GM18502 (cell line): ENCODE data around the gene DOCK2.
"Not testable (repeated sequence)": the region's sequence is repeated elsewhere in the genome, so short reads cannot be mapped to it uniquely, and the experiment has no call there.

ENCODE experiments used
- ATAC-seq: cut with Tn5 transposase; IDR thresholded peaks from one replicate; pipeline ENCODE4 v1.9.1; 2021; ENCODE audit warnings: mild to moderate bottlenecking; ENCODE audit not compliant: unreplicated experiment, poor library complexity

The DOCK2 gene

GRCh38 chr5:169746147-169746694, 109.1 kb downstream of the DOCK2 start:
- no peak for ATAC-seq

DNA sequence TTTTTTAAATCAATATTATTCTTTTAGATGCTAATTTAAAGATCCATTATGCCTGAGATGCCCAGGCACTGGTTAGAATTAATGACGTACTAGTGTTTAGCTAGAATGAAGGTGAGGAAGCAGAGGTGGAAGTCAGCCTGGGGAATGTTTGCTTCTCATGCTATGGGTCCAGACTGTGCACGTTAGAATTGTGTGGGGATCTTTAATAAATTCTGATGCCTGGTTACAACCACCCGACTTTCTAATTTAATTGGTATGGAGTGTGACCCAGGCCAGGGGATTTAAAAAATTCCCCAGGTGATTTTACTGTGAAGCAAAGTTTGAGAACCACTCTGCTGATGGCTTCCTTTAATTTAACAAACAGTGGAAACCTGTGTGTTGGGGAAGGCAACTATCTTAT, 111.1 kb downstream of the DOCK2 start:
- no peak for ATAC-seq

- no peak for ATAC-seq
These were observed 112.2 kb downstream of the DOCK2 start for GRCh38 chr5:169749295-169749694.

DNA sequence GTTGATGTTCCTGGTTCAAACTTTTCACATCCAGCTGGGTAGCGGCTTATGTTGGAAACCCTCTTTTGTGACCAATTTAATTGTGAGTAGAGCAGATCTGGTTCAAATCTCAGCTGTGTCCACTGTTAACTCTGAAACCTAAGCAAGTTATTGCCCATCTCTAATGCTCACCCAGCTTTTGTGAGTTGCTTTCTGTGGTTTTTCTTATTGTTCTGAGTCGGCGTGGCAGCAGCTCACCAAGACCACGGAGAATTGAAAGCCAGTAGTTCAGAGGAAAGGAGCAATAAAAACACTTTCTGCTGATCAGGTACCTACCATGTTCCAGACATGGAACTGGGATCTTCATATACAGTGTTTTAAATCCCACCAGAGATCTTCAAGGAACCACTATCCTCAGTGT, 114.4 kb downstream of the DOCK2 start:
- no peak for ATAC-seq

DNA sequence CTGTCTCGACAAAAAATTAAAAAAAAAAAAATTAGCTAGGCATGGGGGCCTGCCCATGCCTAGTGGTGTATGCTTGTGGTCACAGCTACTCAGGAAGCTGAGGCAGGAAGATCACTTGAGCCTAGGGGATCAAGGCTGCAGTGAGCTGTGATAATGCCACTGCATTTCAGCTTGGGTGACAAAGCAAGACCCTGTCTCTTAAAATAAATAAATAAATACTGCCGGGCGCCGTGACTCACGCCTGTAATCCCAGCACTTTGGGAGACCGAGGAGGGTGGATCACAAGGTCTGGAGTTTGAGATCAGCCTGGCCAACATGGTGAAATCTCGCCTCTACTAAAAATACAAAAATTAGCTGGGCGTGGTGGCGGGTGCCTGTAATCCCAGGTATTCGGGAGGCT, 115.5 kb downstream of the DOCK2 start:
- not testable (repeated sequence) for ATAC-seq

DNA sequence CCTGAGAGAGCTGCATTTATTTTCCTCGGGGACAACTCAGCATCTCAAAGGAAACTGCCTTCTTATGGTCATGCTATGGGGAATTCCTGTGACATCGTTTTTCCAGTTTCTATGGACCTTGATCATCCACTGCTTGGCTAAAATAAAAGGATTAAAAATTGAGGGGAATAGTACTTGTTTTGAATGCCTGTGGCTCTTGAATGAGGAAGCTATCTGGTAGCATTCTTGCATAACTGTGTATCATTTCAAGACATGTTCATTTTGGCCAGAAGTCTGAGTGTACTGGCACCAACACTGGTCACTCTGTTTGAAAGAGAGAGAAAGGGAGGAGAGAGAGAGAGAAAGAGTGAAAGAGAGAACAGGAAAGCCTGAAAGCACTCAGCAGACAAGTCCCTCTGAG, 116.7 kb downstream of the DOCK2 start:
- ATAC-seq = no peak

GRCh38 chr5:169754737-169755136, 117.7 kb downstream of the DOCK2 start:
- ATAC-seq = no peak

- no peak for ATAC-seq
These were observed 119.1 kb downstream of the DOCK2 start for GRCh38 chr5:169756071-169756765.

DNA sequence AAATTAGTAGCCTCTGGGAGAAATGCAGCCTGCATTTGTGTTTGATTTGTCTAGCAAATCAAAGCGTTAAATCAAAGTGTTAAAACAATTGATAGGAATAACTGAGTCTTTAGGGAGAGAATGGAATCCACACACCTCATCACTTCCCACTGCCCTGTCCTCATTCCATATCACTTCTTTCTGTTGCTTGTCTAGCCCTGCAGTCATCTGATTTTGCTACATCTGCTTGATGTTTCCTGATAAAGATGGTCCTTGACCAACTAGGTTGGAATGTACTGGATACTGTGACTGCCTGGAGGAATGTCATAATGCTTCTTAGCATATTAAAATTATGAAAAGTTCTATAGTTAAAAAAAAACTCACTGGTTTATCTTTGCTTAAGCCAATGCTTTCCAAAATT, 119.9 kb downstream of the DOCK2 start:
- ATAC-seq = no peak

- ATAC-seq = no peak
These were observed 121.8 kb downstream of the DOCK2 start for GRCh38 chr5:169758886-169759285.

DNA sequence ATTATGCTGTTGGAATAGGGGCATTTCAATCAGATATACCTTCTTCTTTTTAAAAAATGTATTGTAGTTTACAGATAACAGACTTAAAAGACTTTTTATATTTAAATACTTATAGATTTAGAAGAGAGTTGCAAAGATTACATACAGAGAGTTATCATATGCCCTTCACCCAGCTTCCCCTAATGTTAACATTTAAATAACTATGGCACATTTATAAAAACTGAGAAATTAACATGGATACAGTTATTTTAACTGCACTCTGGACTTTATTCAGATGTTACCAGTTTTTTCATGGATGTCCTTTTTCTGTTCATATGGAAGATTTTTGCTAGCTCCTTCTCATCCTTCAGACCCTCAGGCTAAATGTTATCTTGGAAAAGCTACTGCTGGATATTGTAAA, 123.2 kb downstream of the DOCK2 start:
- no peak for ATAC-seq

GRCh38 chr5:169762338-169763095, 125.4 kb downstream of the DOCK2 start:
- no peak for ATAC-seq

DNA sequence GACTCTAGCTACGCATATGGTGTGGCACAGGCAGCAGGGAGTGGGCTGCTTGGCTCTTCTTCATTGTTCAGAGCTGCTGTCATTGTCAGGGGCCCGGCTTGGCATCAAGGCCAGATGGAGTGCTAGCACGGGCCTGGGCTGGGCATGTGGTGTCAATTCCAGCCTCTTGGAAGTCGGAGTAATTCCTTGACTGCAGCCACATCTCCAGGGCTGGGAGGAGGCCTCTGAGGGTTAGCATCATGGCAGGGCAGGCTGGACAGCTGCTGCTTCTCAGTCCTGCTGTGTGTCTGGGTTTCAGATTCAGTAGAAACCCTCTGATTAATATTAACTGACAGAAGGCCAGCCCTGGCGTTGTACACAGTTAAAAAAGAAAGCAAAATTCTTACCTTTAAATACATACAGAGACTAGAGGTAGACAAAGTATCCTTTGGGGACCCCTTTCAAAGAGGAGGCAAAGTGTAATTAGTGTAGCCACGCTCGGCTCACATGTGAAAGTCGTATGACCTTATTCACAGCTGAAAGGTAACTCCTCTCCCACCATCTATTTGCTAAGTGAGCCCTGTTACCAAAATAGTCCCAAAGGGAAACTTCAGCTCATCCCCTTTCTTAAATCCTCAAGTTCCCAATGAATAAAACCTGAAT, 126.4 kb downstream of the DOCK2 start:
- ATAC-seq = no peak

DNA sequence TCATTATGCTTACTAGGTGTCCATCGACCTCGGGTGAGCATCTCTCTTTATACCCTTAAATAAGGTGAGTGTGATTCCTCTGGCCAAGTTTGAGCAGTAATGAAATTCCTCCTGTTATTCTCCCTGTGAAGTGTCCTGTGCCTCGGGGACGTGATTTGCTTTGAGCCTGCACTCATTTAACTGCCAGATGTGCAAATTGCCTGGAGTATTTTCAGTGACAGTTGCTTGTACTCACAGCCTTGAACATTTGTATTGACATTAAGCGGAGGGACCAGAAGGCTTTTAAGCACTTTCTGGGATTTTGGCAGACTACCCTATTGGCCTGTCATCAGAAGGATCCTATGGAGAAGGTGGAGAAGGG, 126.9 kb downstream of the DOCK2 start:
- no peak for ATAC-seq

- no peak for ATAC-seq
These were observed 128.3 kb downstream of the DOCK2 start for GRCh38 chr5:169765176-169765996.

DNA sequence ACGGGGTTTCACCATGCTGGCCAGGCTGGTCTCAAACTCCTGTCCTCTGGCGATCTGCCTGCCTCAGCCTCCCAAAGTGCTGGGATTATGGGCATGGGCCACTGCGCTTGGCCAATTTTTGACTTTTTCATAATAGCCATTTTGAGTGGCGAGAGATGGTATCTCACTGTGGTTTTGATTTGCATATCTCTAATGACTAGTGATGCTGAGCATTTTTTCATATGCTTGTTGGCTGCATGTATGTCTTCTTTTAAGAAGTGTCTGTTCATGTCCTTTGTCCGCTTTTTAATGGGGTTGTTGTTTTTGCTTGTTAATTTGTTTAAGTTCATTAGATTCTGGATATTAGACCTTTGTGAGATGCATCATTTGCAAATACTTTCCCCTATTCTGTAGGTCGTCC, 129.9 kb downstream of the DOCK2 start:
- ATAC-seq = peak; percentile 60

DNA sequence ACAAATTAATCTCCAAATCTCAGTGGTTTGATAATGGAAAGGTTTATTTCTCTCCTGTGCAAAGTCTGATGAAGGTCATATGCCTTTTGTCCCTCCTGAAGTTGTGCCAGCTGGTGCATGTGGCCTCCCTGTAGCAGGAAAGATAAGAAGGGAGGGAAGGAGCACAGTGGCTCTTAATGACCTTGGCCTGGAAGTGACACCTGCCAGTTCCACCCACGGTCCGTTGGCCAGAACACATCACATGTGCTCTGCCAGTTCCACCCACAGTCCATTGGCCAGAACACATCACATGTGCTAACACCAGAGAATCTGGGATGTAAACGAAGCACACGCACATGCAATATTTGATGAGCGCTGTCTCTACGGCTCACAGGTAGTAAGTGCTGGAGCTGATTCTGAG, 130.9 kb downstream of the DOCK2 start:
- ATAC-seq = no peak

- no peak for ATAC-seq
These were observed 131.3 kb downstream of the DOCK2 start for GRCh38 chr5:169768416-169768815.

DNA sequence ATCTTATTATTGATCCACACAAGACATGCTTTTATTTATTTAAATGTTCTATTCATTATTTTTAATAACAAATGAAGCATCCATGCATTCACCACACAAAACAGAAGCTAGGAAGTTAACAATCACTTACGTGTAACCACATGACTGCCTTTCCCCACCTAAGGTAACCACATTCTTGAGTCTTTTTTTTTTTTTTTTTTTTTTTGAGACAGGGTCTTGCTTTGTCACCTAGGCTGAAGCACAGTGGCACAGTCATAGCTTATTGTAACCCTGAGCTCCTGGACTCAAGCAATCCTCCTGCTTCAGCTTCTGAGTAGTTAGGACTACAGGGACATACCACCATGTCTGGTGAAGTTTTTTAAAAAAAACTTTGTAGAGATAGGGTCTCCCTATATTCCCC, 133.0 kb downstream of the DOCK2 start:
- no peak for ATAC-seq

DNA sequence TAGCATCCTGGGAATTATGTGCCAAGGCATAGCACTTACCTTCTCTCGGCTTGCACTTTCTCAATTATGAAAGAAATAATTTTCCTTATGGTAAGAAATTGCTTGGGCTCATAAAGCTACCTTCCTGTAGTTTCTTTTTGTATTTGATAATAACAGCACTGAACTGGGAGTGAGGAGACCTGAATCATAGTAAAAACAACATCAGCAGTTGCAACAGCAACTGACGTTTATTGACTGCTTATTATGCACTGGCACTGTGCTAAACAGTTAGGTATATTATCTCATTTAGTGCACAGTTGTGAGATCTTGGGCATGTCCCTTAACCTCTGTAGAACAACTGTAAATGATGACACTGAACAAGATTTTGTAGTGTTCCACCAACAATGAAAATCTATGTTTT, 135.2 kb downstream of the DOCK2 start:
- no peak for ATAC-seq
